Gastroesophageal sphincter (tissue), 4 donors: ENCODE measurements around the gene AKT3. TPM values are rescaled to one million over a fixed set of nuclear protein-coding genes. Genes with fewer than 3 reads are reported as not detected.

ENCODE experiments used
- ATAC-seq: fragments of 150-250 bp; one replicate; pipeline ENCODE4 v1.9.1; 2016; ENCODE audit warnings: mild to moderate bottlenecking, moderate library complexity
- H3K27ac ChIP-seq, 4 donors: fragments of 200-600 bp; sonication (generic) in 3 of 4; 1 replicate in 3 of 4; 2 replicates in 1 of 4; pipeline ENCODE4 v1.5.1; 2016 to 2019
- H3K27me3 ChIP-seq: fragments of 200-600 bp; sonication (generic); one replicate; pipeline ENCODE4 v1.5.1; 2019
- H3K36me3 ChIP-seq, 2 donors: fragments of 200-600 bp; sonication (generic); one replicate each; pipeline ENCODE4 v1.5.1; 2019; ENCODE audit warnings: control low read depth in 1 of 2
- H3K4me1 ChIP-seq, 3 donors: fragments of 200-600 bp; sonication (generic); 1 replicate in 2 of 3; 2 replicates in 1 of 3; pipeline ENCODE4 v1.5.1; 2016 to 2019; ENCODE audit warnings: control low read depth in 2 of 3
- H3K4me3 ChIP-seq, 2 donors: fragments of 200-600 bp; sonication (generic); one replicate each; pipeline ENCODE4 v1.5.1; 2019; ENCODE audit warnings: mild to moderate bottlenecking in 1 of 2, moderate library complexity in 1 of 2
- H3K9me3 ChIP-seq, 3 donors: fragments of 200-600 bp; sonication (generic); one replicate each; pipeline ENCODE4 v1.5.1; 2017 to 2019; ENCODE audit warnings: control low read depth in 2 of 3
- EP300 ChIP-seq: sonication (generic); formaldehyde crosslinking; IDR thresholded peaks from one replicate; pipeline ENCODE4 v1.6.1; 2017; ENCODE audit warnings: antibody characterized with exemption, mild to moderate bottlenecking
- POLR2A ChIP-seq, 2 donors: fragments of 450-650 bp; IDR thresholded peaks; one replicate each; pipeline ENCODE4 v1.6.1; 2017; ENCODE audit warnings: antibody characterized with exemption in 2 of 2, mild to moderate bottlenecking in 2 of 2, moderate library complexity in 1 of 2
- POLR2AphosphoS5 ChIP-seq: sonication (generic); formaldehyde crosslinking; IDR thresholded peaks from one replicate; pipeline ENCODE4 v1.6.1; 2017; ENCODE audit warnings: antibody characterized with exemption
- WGBS, 2 donors: methylation state at CpG; one replicate each; pipeline ENCODE4 v1.1.5; 2018; ENCODE audit warnings: low coverage in 1 of 2; 5-methylcytosine and 5-hydroxymethylcytosine counted together
- total RNA-seq, 4 donors: library from RNA; depleted of rRNA; stranded (reverse); fragments of >200 nt; gene quantifications; one replicate each; pipeline ENCODE4 v1.1.0, GENCODE V29; 2016
- TF ChIP-seq, protein P1 (sequence below), 4 experiments: fragments of 200-600 bp in 2 of 4; fragments of 450-650 bp in 2 of 4; sonication (generic) in 1 of 4; IDR thresholded peaks; one replicate each; pipeline ENCODE4 v1.5.1; 2017 to 2019; ENCODE audit warnings: antibody characterized with exemption in 4 of 4, mild to moderate bottlenecking in 2 of 4, moderate library complexity in 2 of 4

Gene AKT3
- total RNA-seq, 4 donors from 2014 or later = 72.8 to 102 (median 89.3) TPM

DNA sequence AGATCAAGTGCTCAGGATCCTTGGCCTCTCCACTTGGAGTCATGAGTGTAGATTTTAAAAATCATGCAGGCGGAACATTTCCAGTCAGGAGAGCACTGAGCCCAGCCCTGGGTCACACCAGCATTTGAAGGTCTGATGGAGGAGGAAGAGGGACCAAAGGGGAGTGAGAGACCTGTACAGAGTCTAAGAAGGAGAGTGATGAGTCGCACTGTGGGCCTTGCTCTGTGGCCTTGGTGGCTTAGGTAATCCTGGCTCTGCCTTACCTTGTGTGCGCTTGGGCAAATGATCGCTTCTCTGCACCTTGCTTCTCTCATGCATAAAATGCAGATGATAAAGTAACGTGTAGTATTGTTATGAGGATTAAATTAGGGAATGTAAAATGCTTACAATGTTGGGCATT lies 368.9 kb downstream of the AKT3 start:
- no peak for TF ChIP-seq POLR2AphosphoS5
- no peak for TF ChIP-seq POLR2A (IDR thresholded peaks at IDR 0.05)
- TF ChIP-seq EP300 = no peak
- TF ChIP-seq, protein P1, sequence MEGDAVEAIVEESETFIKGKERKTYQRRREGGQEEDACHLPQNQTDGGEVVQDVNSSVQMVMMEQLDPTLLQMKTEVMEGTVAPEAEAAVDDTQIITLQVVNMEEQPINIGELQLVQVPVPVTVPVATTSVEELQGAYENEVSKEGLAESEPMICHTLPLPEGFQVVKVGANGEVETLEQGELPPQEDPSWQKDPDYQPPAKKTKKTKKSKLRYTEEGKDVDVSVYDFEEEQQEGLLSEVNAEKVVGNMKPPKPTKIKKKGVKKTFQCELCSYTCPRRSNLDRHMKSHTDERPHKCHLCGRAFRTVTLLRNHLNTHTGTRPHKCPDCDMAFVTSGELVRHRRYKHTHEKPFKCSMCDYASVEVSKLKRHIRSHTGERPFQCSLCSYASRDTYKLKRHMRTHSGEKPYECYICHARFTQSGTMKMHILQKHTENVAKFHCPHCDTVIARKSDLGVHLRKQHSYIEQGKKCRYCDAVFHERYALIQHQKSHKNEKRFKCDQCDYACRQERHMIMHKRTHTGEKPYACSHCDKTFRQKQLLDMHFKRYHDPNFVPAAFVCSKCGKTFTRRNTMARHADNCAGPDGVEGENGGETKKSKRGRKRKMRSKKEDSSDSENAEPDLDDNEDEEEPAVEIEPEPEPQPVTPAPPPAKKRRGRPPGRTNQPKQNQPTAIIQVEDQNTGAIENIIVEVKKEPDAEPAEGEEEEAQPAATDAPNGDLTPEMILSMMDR (IDR thresholded peaks at IDR 0.05) = no peak
- Histone ChIP-seq H3K4me1 (peaks cover 0 to 24% (median 11%) of the 10 kb centered on the region in 3 donors), H3K27me3 (no peaks in the 10 kb centered on the region), H3K36me3 (no peaks in the 10 kb centered on the region), H3K27ac (no peak overlapping the region), H3K4me3 (no peak overlapping the region), H3K9me3 (no peaks in the 10 kb centered on the region)
- no peak for ATAC-seq
- 93 to 100% methylated on average over 2 to 5 of the region's 5 CpGs for WGBS, 2 donors

DNA sequence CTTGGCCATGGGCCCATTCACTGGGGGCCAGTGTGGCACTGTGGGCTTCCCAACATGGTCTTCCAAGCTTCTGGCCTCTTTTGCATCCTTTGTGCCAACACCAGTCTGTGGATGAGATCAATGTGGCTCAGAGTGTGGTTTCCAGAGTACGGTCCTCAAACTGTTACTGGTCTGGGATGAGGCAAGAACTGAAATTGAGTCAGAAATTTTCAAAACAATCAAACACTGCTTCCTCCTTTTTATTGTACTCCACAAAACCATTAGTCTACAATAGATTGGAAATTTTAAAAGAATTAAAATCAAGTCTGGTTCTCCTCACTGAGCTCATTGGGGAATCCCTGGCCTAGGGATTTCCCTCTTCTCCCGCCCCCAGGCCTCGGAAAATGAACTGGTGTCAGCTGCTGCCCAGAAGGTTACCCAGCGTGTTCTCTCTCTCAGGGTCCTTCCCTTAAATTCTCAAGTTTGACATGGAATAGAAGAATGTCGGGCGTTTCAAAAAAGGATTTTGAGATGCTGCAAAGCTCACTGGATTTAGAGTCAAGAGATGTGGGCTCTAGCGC lies 372.2 kb downstream of the AKT3 start:
- no peak overlapping the region for H3K4me3 ChIP-seq
- 87 to 89% methylated on average over 3 to 6 of the region's 7 CpGs for WGBS, 2 donors
- no peak overlapping the region for H3K27ac ChIP-seq
- no peak for TF ChIP-seq EP300
- TF ChIP-seq POLR2AphosphoS5 = no peak
- TF ChIP-seq, protein P1 (IDR thresholded peaks at IDR 0.05) = no peak
- TF ChIP-seq POLR2A (IDR thresholded peaks at IDR 0.05) = no peak
- H3K4me1 ChIP-seq = peaks cover 0 to 31% (median 6%) of the 10 kb centered on the region in 3 donors
- no peaks in the 10 kb centered on the region for H3K36me3 ChIP-seq
- H3K9me3 ChIP-seq = no peaks in the 10 kb centered on the region
- no peaks in the 10 kb centered on the region for H3K27me3 ChIP-seq
- no peak for ATAC-seq

DNA sequence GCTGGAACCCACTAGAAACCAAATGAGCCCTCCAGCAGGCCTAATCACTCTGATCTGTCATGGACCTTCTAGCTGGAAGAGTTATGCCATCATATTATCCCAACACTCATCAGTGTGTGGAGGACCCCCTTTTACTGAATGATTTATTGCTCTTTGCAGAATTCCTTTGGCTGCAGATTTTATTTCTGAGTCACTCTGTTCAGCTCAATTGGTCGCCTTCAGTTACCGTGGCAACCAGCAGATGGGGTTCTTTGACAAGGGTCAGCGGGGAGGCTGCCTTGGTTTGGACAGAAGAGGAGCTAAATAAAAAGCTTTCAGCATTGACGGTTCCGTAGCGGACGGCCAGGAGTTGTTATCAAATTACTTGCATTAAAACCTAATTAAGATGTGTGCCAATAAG lies 374.1 kb downstream of the AKT3 start:
- H3K9me3 ChIP-seq = no peaks in the 10 kb centered on the region
- no peak for TF ChIP-seq EP300
- TF ChIP-seq, protein P1 (IDR thresholded peaks at IDR 0.05) = no peak
- TF ChIP-seq POLR2AphosphoS5 = no peak
- no peak for TF ChIP-seq POLR2A (IDR thresholded peaks at IDR 0.05)
- H3K27ac ChIP-seq = no peak overlapping the region
- no peaks in the 10 kb centered on the region for H3K36me3 ChIP-seq
- peaks cover 4 to 29% (median 5%) of the 10 kb centered on the region in 3 donors for H3K4me1 ChIP-seq
- WGBS, 2 donors = 88 to 96% methylated on average over 3 to 4 of the region's 7 CpGs
- no peaks in the 10 kb centered on the region for H3K27me3 ChIP-seq
- ATAC-seq = no peak
- no peak overlapping the region for H3K4me3 ChIP-seq

DNA sequence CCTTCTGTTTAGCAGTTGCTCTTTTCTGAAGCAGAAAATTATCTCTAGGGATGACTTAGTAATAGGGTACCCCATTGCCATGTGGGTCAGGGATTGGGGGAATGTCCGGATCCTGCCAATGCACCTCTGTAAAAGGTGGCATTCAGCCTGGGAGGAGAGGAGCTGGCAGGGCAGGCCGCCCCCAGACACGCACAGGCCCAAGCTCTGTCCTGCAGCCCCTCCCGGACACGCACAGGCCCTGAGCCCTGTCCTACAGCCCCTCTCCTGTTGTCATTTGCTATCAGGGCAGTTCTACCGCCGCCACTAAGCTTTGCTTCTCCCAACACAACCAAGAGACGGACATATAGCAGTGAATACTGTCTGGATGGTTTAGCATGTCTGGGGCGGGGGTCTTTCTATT lies 375.1 kb downstream of the AKT3 start:
- TF ChIP-seq, protein P1 (IDR thresholded peaks at IDR 0.05) = no peak
- no peak for TF ChIP-seq POLR2AphosphoS5
- no peak for TF ChIP-seq POLR2A (IDR thresholded peaks at IDR 0.05)
- no peak for TF ChIP-seq EP300
- Histone ChIP-seq H3K4me1 (peaks cover 4 to 29% (median 5%) of the 10 kb centered on the region in 3 donors), H3K4me3 (no peak overlapping the region), H3K27ac (no peak overlapping the region), H3K9me3 (no peaks in the 10 kb centered on the region), H3K27me3 (no peaks in the 10 kb centered on the region), H3K36me3 (no peaks in the 10 kb centered on the region)
- 80 to 100% methylated on average over 2 to 6 of the region's 9 CpGs for WGBS, 2 donors
- ATAC-seq = no peak

DNA sequence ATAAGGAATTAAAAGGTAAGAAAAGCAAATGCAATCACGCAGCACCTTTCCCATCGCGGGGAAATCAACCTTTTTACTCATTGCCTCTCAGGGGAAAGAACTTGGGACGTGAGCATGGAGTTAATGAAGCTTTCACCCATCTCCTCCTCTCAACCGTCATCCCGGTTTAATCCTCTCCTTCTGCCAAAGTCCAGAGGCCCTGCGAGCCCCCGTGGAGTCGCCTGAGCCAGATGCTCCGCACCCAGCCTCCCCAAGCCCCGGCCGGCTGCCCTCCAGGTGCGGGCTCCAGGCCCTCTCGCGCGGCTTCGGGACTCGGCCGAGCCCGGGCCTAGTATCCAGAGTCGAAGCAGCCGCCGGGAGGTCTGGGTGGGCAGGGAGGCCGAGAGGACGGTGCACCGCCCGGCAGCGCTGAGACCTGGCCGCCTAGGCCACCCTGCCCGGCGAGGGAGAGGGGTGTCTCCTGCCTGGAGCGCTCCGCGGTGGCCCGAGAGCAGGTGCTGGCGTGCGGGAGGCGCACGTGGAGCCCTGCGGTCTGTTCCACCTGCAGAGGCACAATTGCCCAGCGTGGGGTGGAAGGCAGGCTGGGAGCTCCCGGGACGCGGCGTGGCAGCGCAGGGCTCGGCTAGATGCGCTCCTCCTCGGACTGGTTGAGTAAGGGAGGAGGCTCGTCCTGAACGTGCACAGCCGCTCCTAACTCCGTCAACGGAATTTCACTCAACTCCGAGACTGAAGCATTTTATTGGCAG lies 375.7 kb downstream of the AKT3 start:
- H3K27ac ChIP-seq = peak overlapping the region in 2 of 4 donors; percentile 40 to 62
- no peak for ATAC-seq
- H3K36me3 ChIP-seq = no peaks in the 10 kb centered on the region
- no peaks in the 10 kb centered on the region for H3K9me3 ChIP-seq
- WGBS, 2 donors = 72 to 79% methylated on average over 5 to 12 of the region's 55 CpGs
- peak overlapping the region in 1 of 2 donors; percentile 43 for H3K4me3 ChIP-seq
- H3K27me3 ChIP-seq = no peaks in the 10 kb centered on the region
- H3K4me1 ChIP-seq = peaks cover 4 to 29% (median 5%) of the 10 kb centered on the region in 3 donors
- TF ChIP-seq EP300 = no peak
